ENCODE results near the gene MACO1.

- no peak for TF ChIP-seq CTCF (conservative IDR thresholded peaks at IDR 0.05)
- no peak for TF ChIP-seq EZH2 (IDR thresholded peaks at IDR 0.05; ENCODE audit: low read depth)
Observed at GRCh38 chr1:25467193-25467592, 36.5 kb downstream of the MACO1 start.

Measured in PC-9 (cell line).